Measurements from ENCODE around the gene SLC6A4. TPM values are rescaled to one million over a fixed set of nuclear protein-coding genes. Genes with fewer than 3 reads are reported as not detected.
A peak's percentile ranks its signal among the peaks of the same experiment; 100 is the strongest.
"Not testable (repeated sequence)": the region's sequence is repeated elsewhere in the genome, so short reads cannot be mapped to it uniquely, and the experiment has no call there.

Gene SLC6A4
- total RNA-seq, 6 experiments from 2014 or later: not detected

DNA sequence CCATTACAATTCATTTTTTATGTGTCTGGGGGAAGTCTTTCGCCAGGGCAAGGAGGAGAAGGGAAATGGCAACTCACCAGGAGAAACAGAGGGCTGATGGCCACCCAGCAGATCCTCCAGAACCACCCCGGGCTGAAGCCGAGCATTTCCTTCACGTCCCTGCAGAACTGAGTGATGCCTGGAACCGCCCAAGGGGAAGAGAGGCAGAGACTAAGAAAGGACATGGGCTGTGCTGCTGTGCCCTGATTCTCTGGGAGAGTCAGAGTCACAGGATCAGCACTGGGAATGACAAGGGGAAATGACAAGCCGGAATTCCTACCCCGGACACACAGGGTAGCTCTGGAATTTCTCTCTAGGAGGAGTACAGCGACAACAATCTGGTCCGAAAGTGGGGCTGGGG, 27.8 kb downstream of the SLC6A4 start:
- Histone ChIP-seq H3K9me3 (no peaks in the 10 kb centered on the region), H3K36me3 (no peaks in the 10 kb centered on the region), H3K27ac (no peak overlapping the region), H3K4me1 (no peaks in the 10 kb centered on the region), H3K4me3 (no peak overlapping the region), H3K27me3 (no peaks in the 10 kb centered on the region)
- ATAC-seq (peak in 3 of 4 donors; percentile 44 to 80 (median 58)), DNase-seq (no peak)
- 53% methylated on average over 7 of the region's 9 CpGs for WGBS (ENCODE audit: insufficient coverage, low coverage, low lambda C conversion rate, missing lambda C conversion rate)
- intact Hi-C loops (cut with DNase I): no loop called here
- TF ChIP-seq, protein P1, sequence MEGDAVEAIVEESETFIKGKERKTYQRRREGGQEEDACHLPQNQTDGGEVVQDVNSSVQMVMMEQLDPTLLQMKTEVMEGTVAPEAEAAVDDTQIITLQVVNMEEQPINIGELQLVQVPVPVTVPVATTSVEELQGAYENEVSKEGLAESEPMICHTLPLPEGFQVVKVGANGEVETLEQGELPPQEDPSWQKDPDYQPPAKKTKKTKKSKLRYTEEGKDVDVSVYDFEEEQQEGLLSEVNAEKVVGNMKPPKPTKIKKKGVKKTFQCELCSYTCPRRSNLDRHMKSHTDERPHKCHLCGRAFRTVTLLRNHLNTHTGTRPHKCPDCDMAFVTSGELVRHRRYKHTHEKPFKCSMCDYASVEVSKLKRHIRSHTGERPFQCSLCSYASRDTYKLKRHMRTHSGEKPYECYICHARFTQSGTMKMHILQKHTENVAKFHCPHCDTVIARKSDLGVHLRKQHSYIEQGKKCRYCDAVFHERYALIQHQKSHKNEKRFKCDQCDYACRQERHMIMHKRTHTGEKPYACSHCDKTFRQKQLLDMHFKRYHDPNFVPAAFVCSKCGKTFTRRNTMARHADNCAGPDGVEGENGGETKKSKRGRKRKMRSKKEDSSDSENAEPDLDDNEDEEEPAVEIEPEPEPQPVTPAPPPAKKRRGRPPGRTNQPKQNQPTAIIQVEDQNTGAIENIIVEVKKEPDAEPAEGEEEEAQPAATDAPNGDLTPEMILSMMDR (IDR thresholded peaks at IDR 0.05): no peak
- no peak for TF ChIP-seq POLR2A (IDR thresholded peaks at IDR 0.05)

DNA sequence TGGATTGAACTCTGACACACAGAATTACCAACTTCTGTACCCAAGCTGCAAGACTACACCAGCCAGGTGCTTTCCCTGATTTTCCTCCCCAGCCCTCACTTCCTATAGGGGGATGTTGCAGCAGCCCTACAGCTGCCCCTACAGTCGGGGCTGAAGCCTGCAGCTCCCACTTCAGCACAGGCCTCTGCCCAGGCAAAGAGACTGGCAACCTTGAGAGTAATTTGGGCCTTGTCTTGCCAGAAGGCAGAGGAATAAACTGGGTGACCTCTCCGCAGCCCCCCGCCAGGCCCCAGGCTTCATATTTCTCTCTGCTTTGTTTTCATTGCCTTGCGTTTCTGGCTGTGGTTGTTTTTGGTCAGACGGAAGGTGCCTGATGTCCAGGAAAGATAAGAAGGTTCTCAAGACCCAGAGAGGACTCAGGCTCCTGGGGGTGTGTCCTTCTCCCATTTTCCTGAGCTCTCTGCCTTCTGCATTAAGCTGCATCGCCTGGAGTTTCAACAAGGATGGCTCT, 32.0 kb downstream of the SLC6A4 start:
- ATAC-seq: no peak
- WGBS (ENCODE audit: insufficient coverage, low coverage, low lambda C conversion rate, missing lambda C conversion rate): 87% methylated on average over 4 of the region's 6 CpGs

DNA sequence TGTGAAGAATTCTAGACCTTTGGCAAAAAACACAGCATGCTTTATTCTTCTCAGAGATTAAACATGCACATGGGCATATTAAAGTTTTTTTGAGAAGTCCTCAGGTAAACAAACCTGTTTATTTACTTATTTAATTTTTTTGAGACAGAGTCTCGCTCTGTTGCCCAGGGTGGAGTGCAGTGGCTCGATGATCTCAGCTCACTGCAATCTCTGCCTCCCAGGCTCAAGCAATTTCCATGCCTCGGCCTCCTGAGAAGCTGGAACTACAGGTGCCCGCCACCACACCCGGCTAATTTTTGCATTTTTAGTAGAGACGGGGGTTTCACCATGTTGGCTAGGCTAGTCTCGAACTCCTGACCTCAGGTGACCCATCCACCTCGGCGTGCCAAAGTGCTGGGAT, 34.8 kb downstream of the SLC6A4 start:
- DNase-seq; H3K4me1 ChIP-seq; ATAC-seq; H3K27me3 ChIP-seq; H3K27ac ChIP-seq; intact Hi-C loops (cut with DNase I); H3K36me3 ChIP-seq; H3K4me3 ChIP-seq; H3K9me3 ChIP-seq: not testable (repeated sequence)
- WGBS (ENCODE audit: insufficient coverage, low coverage, low lambda C conversion rate, missing lambda C conversion rate): 93% methylated on average over 6 of the region's 9 CpGs

More for the DNA sequence above, 32.0 kb downstream of the SLC6A4 start:
- H3K27ac ChIP-seq: no peak overlapping the region
- H3K4me3 ChIP-seq: no peak overlapping the region
- no peaks in the 10 kb centered on the region for H3K4me1 ChIP-seq
- no peaks in the 10 kb centered on the region for H3K9me3 ChIP-seq
- H3K27me3 ChIP-seq: no peaks in the 10 kb centered on the region
- TF ChIP-seq POLR2A (IDR thresholded peaks at IDR 0.05): no peak
- TF ChIP-seq, protein P1 (IDR thresholded peaks at IDR 0.05): no peak
- DNase-seq: no peak
- no peaks in the 10 kb centered on the region for H3K36me3 ChIP-seq
- intact Hi-C loops (cut with DNase I): no loop called here

DNA sequence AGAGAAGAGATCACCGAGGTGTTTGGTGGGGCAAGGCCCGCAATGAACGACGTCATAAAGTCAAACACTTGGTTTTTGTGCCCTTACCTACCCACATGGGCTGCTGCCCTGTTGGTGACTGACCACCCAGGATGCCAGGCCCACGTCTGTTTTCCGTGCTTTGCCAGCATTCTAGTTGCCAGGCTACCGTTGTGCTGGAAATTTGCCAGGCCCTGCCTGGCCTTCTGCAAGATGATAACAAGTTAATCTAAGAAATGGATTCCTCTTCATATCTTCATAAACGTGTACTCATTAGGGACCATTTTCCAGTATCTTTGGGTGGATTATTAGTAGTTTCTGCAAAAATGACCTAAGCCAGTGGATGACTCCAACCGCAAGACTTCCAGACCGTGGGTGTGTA, 35.4 kb downstream of the SLC6A4 start:
- intact Hi-C loops (cut with DNase I): no loop called here
- TF ChIP-seq POLR2A (IDR thresholded peaks at IDR 0.05): no peak
- TF ChIP-seq, protein P1 (IDR thresholded peaks at IDR 0.05): no peak
- DNase-seq (no peak), ATAC-seq (no peak)
- no peaks in the 10 kb centered on the region for H3K4me1 ChIP-seq
- H3K27ac ChIP-seq: no peak overlapping the region
- no peak overlapping the region for H3K4me3 ChIP-seq
- no peaks in the 10 kb centered on the region for H3K36me3 ChIP-seq
- 60% methylated on average over 6 of the region's 10 CpGs for WGBS (ENCODE audit: insufficient coverage, low coverage, low lambda C conversion rate, missing lambda C conversion rate)
- no peaks in the 10 kb centered on the region for H3K27me3 ChIP-seq
- H3K9me3 ChIP-seq: no peaks in the 10 kb centered on the region

DNA sequence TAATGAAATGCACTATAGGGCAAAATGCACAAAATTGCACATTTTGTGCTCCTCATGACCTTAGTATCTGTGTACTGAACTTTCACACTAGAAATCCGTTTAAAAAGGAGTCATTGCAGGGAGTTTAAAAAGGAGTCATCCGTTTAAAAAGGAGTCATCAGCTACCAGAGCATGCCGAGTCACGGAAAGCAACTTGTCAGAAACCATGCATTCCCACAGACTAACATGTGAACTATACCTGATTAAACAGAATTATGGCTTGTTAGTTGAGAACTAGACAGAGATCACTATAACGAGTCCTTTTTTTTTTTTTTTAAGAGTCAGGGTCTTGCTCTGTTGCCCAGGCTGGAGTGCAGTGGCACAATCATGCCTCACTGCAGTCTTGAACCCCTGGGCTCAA, 35.9 kb downstream of the SLC6A4 start:
- TF ChIP-seq, protein P1 (IDR thresholded peaks at IDR 0.05): no peak
- TF ChIP-seq POLR2A (IDR thresholded peaks at IDR 0.05): no peak
- Histone ChIP-seq H3K27me3 (no peaks in the 10 kb centered on the region), H3K4me1 (no peaks in the 10 kb centered on the region), H3K9me3 (no peaks in the 10 kb centered on the region), H3K36me3 (no peaks in the 10 kb centered on the region), H3K27ac (no peak overlapping the region), H3K4me3 (no peak overlapping the region)
- DNase-seq (no peak), ATAC-seq (no peak)
- intact Hi-C loops (cut with DNase I): no loop called here
- 73% methylated on average over 5 of the region's 5 CpGs for WGBS (ENCODE audit: insufficient coverage, low coverage, low lambda C conversion rate, missing lambda C conversion rate)
